H9 (cell line): ENCODE data around the gene SHH. TPM values are rescaled to one million over a fixed set of nuclear protein-coding genes. Genes with fewer than 3 reads are reported as not detected.

ENCODE experiments used
- DNase-seq: peaks from one replicate; pipeline ENCODE4 v3.0.0-alpha.2; 2017
- H2AFZ ChIP-seq: one replicate; pipeline ENCODE4 v1.6.1; 2013; ENCODE audit warnings: mild to moderate bottlenecking, low read length, control low read depth, moderate library complexity
- H2AK5ac ChIP-seq: 2 replicates; pipeline ENCODE4 v1.6.1; 2013; ENCODE audit warnings: low read length, control low read depth, mixed read lengths; ENCODE audit not compliant: insufficient read length
- H2BK120ac ChIP-seq: one replicate; pipeline ENCODE4 v1.6.1; 2013; ENCODE audit warnings: low read depth, mild to moderate bottlenecking, low read length, control low read depth, inconsistent platforms; ENCODE audit not compliant: poor library complexity, severe bottlenecking
- H2BK12ac ChIP-seq: 2 replicates; pipeline ENCODE4 v1.6.1; 2013; ENCODE audit warnings: low read length, control low read depth, mixed read lengths, low read depth; ENCODE audit not compliant: insufficient read length
- H2BK15ac ChIP-seq: 2 replicates; pipeline ENCODE4 v1.6.1; 2013; ENCODE audit warnings: low read depth, low read length, control low read depth
- H2BK20ac ChIP-seq: one replicate; pipeline ENCODE4 v1.6.1; 2013; ENCODE audit warnings: low read depth, mild to moderate bottlenecking, low read length, control low read depth, inconsistent platforms; ENCODE audit not compliant: poor library complexity, severe bottlenecking
- H2BK5ac ChIP-seq: 2 replicates; pipeline ENCODE4 v1.6.1; 2013; ENCODE audit warnings: low read length, control low read depth, mixed read lengths; ENCODE audit not compliant: insufficient read length
- H3K14ac ChIP-seq: 2 replicates; pipeline ENCODE4 v1.6.1; 2013; ENCODE audit warnings: low read length, control low read depth; ENCODE audit not compliant: insufficient read depth
- H3K18ac ChIP-seq: 2 replicates; pipeline ENCODE4 v1.6.1; 2013; ENCODE audit warnings: low read depth, mild to moderate bottlenecking, mixed read lengths, low read length, control low read depth; ENCODE audit not compliant: insufficient read length
- H3K23ac ChIP-seq: 2 replicates; pipeline ENCODE4 v1.6.1; 2013; ENCODE audit warnings: low read length, control low read depth, mixed read lengths, low read depth; ENCODE audit not compliant: insufficient read length
- H3K23me2 ChIP-seq: 2 replicates; pipeline ENCODE4 v1.6.1; 2013; ENCODE audit warnings: low read depth, mild to moderate bottlenecking, mixed read lengths, low read length, control low read depth; ENCODE audit not compliant: insufficient read length, poor library complexity, severe bottlenecking
- H3K27ac ChIP-seq: 2 replicates; pipeline ENCODE4 v1.5.1; 2013; ENCODE audit warnings: low read length, control low read depth, mixed read lengths, low read depth; ENCODE audit not compliant: insufficient read length
- H3K27me3 ChIP-seq: 2 replicates; pipeline ENCODE4 v1.6.1; 2013; ENCODE audit warnings: low read length, control low read depth, inconsistent platforms; ENCODE audit not compliant: insufficient read depth
- H3K4ac ChIP-seq: 2 replicates; pipeline ENCODE4 v1.6.1; 2013; ENCODE audit warnings: low read depth, mild to moderate bottlenecking, control low read depth, inconsistent platforms, low read length, moderate library complexity
- H3K4me1 ChIP-seq: 2 replicates; pipeline ENCODE4 v1.6.1; 2013; ENCODE audit warnings: low read length, control low read depth, inconsistent platforms; ENCODE audit not compliant: insufficient read depth
- H3K4me2 ChIP-seq: 2 replicates; pipeline ENCODE4 v1.6.1; 2013; ENCODE audit warnings: low read length, control low read depth, mixed read lengths; ENCODE audit not compliant: insufficient read length, insufficient read depth
- H3K56ac ChIP-seq: 2 replicates; pipeline ENCODE4 v1.6.1; 2013; ENCODE audit warnings: low read depth, mild to moderate bottlenecking, mixed read lengths, low read length, control low read depth; ENCODE audit not compliant: insufficient read length
- H3K79me1 ChIP-seq: 2 replicates; pipeline ENCODE4 v1.6.1; 2013; ENCODE audit warnings: low read depth, mild to moderate bottlenecking, moderate library complexity, low read length, control low read depth, inconsistent platforms; ENCODE audit not compliant: insufficient read depth, poor library complexity, severe bottlenecking
- H3K79me2 ChIP-seq: 2 replicates; pipeline ENCODE4 v1.6.1; 2013; ENCODE audit warnings: low read length, control low read depth, inconsistent platforms; ENCODE audit not compliant: insufficient read depth
- H3K9ac ChIP-seq: 2 replicates; pipeline ENCODE4 v1.6.1; 2013; ENCODE audit warnings: low read length, control low read depth, mixed read lengths; ENCODE audit not compliant: insufficient read length; ENCODE audit errors: extremely low read depth
- H3K9me3 ChIP-seq: one replicate; pipeline ENCODE4 v1.6.1; 2013; ENCODE audit warnings: low read depth, low read length, inconsistent platforms; ENCODE audit not compliant: control insufficient read depth
- H3T11ph ChIP-seq: one replicate; pipeline ENCODE4 v1.6.1; 2013; ENCODE audit warnings: mild to moderate bottlenecking, low read length, control low read depth, inconsistent platforms
- H4K20me1 ChIP-seq: one replicate; pipeline ENCODE4 v1.6.1; 2013; ENCODE audit not compliant: control insufficient read depth, insufficient read length, insufficient read depth
- H4K5ac ChIP-seq: 2 replicates; pipeline ENCODE4 v1.6.1; 2013; ENCODE audit warnings: low read depth, mild to moderate bottlenecking, mixed read lengths, low read length, control low read depth; ENCODE audit not compliant: insufficient read length
- H4K8ac ChIP-seq: replicated peaks from 2 replicates; pipeline ENCODE4 v1.6.1; 2013; ENCODE audit warnings: low read length, control low read depth, mixed read lengths, low read depth; ENCODE audit not compliant: insufficient read length
- H4K91ac ChIP-seq: 2 replicates; pipeline ENCODE4 v1.6.1; 2013; ENCODE audit warnings: low read depth, mild to moderate bottlenecking, moderate library complexity, mixed read lengths, low read length, control low read depth; ENCODE audit not compliant: insufficient read length
- H3K27ac Mint-ChIP-seq, 3 experiments: 2 replicates in 2 of 3; 3 replicates in 1 of 3; pipeline ENCODE4 v1.8.0; 2020 to 2021; ENCODE audit warnings: mixed read lengths in 3 of 3, mild to moderate bottlenecking in 1 of 3, moderate library complexity in 1 of 3
- H3K27me3 Mint-ChIP-seq: 2 replicates; pipeline ENCODE4 v1.8.0; 2021; ENCODE audit warnings: low read depth, mild to moderate bottlenecking, moderate library complexity, mixed read lengths
- H3K36me3 Mint-ChIP-seq, 3 experiments: 2 replicates in 2 of 3; 3 replicates in 1 of 3; pipeline ENCODE4 v1.8.0; 2020 to 2021; ENCODE audit warnings: low read depth in 3 of 3, mixed read lengths in 3 of 3; ENCODE audit not compliant: insufficient read depth in 1 of 3
- H3K4me1 Mint-ChIP-seq, 2 experiments: 2 replicates each; pipeline ENCODE4 v1.8.0; 2020; ENCODE audit warnings: mixed read lengths in 2 of 2
- H3K4me3 Mint-ChIP-seq, 2 experiments: 2 replicates in 1 of 2; 3 replicates in 1 of 2; pipeline ENCODE4 v1.8.0; 2020 to 2021; ENCODE audit warnings: mild to moderate bottlenecking in 2 of 2, mixed read lengths in 2 of 2, moderate library complexity in 1 of 2
- H3K9me3 Mint-ChIP-seq, 2 experiments: 2 replicates in 1 of 2; 3 replicates in 1 of 2; pipeline ENCODE4 v1.8.0; 2020; ENCODE audit warnings: mild to moderate bottlenecking in 2 of 2, mixed read lengths in 2 of 2, moderate library complexity in 1 of 2
- WGBS: extraction: QIAGEN DNeasy Blood & Tissue Kit; methylation state at CpG from one replicate; pipeline ENCODE4 v1.1.7; 2013; ENCODE audit warnings: missing lambda C conversion rate, low lambda C conversion rate, mixed read lengths; ENCODE audit not compliant: insufficient read length; ENCODE audit errors: extremely low coverage; 5-methylcytosine and 5-hydroxymethylcytosine counted together
- total RNA-seq: library from RNA; stranded (reverse); gene quantifications from 2 replicates; pipeline ENCODE4 v1.2.1, GENCODE V29; 2021
- TF ChIP-seq, protein P1 (sequence below): fragments of 200-600 bp; sonication (generic); conservative IDR thresholded peaks from 3 replicates; pipeline ENCODE4 v1.8.0; 2021; ENCODE audit warnings: antibody characterized with exemption, mild to moderate bottlenecking

Gene SHH
- total RNA-seq, 1 experiment from 2014 or later, result 0.07 TPM

DNA sequence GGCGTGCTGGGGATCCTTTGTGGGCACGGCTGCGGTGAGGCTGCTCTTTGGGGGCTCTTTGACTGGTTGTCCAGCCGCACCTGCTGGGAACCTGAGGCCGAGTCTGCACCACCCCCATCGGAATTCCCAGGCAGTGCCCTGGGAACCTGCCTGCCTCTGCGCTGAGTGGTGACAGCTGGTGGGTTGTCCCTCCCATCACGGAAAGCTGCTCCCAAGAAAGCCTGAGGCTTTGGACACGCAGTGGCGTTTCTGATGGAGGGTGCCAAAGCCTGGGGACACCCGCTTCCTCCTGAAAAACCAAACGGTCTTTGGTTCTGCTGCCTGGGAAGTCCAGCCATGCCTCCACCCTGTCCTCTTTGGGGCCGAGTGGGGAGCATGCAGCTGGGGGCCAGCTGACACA lies 21.4 kb upstream of the SHH start:
- Histone ChIP-seq H4K20me1 (peaks cover 3% of the 10 kb centered on the region), H2BK120ac (no peak overlapping the region), H2BK12ac (no peak overlapping the region), H2BK20ac (no peak overlapping the region), H3T11ph (no peak overlapping the region), H3K9ac (no peak overlapping the region), H3K79me2 (no peaks in the 10 kb centered on the region), H3K4me2 (no peak overlapping the region), H3K14ac (no peak overlapping the region), H4K8ac (no peak overlapping the region), H3K9me3 (no peaks in the 10 kb centered on the region), H3K4me1 (no peaks in the 10 kb centered on the region; the same call in 1 of the 2 replicates), H2BK5ac (no peak overlapping the region), H3K18ac (no peak overlapping the region), H3K79me1 (no peaks in the 10 kb centered on the region), H3K4ac (no peak overlapping the region), H3K23me2 (no peaks in the 10 kb centered on the region), H3K27ac (no peak overlapping the region), H3K56ac (no peak overlapping the region), H4K91ac (no peak overlapping the region), H2AFZ (no peak overlapping the region), H2AK5ac (no peak overlapping the region), H4K5ac (no peak overlapping the region), H3K23ac (no peak overlapping the region), H2BK15ac (no peak overlapping the region), H3K27me3 (no peaks in the 10 kb centered on the region)
- H3K36me3 Mint-ChIP-seq, result no peaks in the 10 kb centered on the region
- no peaks in the 10 kb centered on the region; a peak in 1 of 5 replicates for H3K9me3 Mint-ChIP-seq
- peaks cover 14% of the 10 kb centered on the region for H3K27me3 Mint-ChIP-seq
- TF ChIP-seq, protein P1, sequence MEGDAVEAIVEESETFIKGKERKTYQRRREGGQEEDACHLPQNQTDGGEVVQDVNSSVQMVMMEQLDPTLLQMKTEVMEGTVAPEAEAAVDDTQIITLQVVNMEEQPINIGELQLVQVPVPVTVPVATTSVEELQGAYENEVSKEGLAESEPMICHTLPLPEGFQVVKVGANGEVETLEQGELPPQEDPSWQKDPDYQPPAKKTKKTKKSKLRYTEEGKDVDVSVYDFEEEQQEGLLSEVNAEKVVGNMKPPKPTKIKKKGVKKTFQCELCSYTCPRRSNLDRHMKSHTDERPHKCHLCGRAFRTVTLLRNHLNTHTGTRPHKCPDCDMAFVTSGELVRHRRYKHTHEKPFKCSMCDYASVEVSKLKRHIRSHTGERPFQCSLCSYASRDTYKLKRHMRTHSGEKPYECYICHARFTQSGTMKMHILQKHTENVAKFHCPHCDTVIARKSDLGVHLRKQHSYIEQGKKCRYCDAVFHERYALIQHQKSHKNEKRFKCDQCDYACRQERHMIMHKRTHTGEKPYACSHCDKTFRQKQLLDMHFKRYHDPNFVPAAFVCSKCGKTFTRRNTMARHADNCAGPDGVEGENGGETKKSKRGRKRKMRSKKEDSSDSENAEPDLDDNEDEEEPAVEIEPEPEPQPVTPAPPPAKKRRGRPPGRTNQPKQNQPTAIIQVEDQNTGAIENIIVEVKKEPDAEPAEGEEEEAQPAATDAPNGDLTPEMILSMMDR, result no peak
- no CpG with 5 or more reads among the region's 13 CpGs for WGBS
- no peak for DNase-seq
- no peak overlapping the region for H3K4me3 Mint-ChIP-seq
- no peak overlapping the region for H3K27ac Mint-ChIP-seq
- H3K4me1 Mint-ChIP-seq, result peaks cover 14 to 22% of the 10 kb centered on the region in 2 experiments
